Left forelimb (tissue), 1 donor: Measurements from ENCODE around the gene ZSCAN31.
"Not testable (repeated sequence)": the region's sequence is repeated elsewhere in the genome, so short reads cannot be mapped to it uniquely, and the experiment has no call there.

ENCODE experiments used
- DNase-seq: peaks from one replicate; pipeline ENCODE4 v3.0.0-alpha.2; 2018; ENCODE audit warnings: low spot score

Gene ZSCAN31

DNA sequence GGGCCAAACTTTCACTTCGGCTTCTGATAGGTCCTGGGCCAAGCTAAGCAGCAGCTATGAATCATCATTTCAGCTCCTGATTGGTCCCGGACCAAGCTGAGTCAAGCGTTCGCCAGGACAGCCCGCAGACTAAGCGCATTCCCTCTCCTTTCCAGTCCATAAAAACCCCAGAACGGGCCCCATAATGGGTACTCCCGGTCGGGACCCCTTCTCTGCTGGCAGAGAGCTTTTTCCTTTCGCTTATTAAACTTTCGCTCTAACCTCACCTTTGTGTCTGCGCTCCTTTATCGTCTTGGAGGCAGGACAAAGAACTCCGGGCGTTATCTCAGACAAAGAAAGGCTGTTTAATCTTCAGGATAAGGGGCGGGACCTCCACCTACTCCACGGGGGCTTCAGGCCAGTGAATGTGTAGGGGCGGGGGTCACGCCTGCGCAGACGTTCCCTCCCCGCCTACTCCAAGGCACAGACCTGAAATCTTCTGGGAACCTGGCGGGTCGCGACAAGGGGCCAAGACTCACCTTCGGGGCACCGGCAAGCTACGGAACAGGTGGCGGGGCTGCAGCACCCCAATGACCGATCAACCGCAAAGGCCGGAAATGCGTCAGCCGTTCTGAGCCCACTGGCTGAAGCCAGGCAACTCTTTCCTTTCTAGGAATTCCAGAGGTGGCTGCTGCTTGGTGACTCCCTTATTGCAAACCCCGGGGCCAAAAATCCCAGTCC is at the start of gene ZSCAN31:
TSS of gene ZSCAN31 (minus strand) at position 585 of the 720 bp plus-strand sequence. CDS start 6,465 bp downstream, outside the sequence.
- peak; percentile 91 for DNase-seq

DNA sequence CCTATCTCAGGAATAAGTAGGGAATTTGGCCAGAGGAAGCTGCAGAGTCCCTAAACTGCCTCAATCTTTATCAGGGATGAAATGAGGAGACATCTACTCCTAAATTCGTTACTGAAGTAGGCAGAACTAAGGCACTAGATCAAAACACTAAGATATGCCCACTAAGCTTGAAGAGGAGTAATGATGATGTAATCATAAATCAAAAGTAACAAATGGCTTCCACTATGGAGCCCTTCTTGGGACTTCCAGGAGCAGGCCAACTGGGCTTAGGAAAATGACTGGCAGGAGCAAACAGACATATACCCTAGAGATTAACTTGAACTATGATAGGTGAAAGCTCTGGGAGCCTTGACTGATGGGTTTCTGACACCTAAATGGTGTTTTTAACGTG is 48.2 kb upstream of the ZSCAN31 start:
- no peak for DNase-seq

DNA sequence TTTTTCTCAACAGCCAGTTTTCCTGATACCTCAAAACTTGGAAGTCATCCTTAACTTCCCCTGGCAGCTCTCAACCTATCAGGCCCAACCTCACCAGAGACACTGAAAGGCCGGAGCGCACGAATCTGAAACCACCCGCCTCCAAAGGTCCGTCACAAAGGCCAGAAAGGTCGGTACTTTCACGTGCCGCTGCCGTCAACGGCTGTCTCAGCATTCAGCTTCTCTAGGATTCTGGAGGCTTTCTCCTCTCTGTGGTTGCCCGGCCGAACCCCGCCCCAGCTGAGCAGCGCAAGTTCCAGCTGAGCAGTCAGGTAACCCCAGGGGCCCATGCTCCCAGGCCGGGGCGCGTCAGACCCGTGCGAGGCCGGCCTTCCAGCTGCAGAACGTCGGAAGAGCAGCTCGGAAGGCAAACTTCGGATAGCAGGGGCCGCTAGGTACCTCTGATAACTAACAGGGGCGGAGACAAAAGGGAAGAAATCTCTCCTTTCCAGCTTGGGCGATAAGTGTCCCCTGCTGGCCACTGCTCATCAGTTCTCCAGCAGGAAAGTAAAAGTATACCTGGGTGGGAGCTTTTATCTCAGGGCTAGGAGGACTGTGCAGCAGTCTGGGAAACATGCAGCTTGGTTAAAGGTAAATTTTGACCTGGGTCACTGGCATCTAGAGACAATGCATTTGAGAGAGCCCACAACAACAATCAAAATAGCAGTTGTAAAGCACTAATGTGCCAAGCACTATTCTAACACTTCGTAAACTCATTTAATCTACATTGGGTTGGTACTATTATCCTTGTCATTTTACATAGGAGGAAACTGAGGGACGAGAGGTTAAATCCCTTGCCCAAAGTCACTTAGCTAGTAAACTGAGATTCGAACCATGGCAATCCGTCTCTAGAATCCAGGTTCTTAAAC is 47.5 kb upstream of the ZSCAN31 start:
- peak; percentile 87 for DNase-seq

GRCh38 chr6:28380381-28380780 is 44.4 kb upstream of the ZSCAN31 start:
- no peak for DNase-seq

DNA sequence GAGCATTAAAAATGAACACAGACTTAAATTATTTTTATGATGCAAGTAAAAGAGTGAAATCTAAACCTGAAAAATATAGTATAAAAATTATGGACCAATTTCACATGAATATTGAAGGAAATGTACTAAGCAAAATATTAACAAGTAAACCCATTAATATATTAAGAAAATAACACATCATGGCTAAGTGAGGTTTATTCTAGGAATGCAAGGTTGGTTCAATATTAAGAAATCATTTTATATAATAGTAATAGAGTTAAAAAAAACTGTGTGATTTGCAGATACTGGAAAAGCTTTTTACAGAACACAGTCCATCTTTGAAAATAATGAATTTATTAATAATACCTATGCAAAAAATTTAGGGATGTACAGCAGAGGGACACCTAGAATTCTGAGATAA is 42.7 kb upstream of the ZSCAN31 start:
- DNase-seq: no peak

DNA sequence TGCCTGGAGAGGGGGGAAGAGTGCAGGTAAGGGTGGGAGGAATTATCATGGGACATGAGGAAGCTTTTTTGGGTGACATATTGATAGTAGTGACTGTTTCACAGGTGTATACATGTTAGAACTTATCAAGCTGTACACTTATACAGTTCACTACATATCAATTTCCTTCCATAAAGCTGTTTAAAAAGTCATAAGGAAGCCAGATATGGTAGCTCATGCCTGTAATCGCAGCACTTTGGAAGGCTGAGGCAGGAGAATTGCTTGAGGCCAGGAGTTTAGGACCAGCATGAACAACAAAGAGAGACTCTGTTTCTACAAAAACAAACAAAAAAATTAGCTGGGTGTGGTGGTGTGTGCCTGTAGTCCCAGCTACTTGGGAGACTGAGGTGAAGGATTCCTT is 41.9 kb upstream of the ZSCAN31 start:
- no peak for DNase-seq

DNA sequence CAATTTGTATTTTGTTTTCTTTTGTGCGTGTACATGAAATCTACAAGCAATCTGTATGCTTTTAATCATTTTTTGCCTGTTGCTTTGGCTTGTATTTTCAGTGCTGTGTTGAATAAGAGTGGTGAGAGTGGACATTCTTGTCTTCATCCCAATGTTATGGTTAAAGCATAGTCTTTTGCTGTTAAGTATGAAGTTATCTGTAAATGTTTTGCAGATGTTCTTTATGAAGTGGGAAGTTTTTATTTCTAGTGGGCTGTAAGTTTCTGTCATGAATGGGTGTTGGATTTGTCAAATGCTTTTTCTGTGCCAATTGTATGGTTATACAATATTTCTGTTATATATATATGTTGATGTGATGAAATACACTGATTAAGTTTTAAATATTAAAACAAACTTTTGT is 38.0 kb upstream of the ZSCAN31 start:
- no peak for DNase-seq

GRCh38 chr6:28371706-28372451 is 35.9 kb upstream of the ZSCAN31 start:
- DNase-seq: no peak

GRCh38 chr6:28371280-28371679 is 35.3 kb upstream of the ZSCAN31 start:
- DNase-seq: no peak

DNA sequence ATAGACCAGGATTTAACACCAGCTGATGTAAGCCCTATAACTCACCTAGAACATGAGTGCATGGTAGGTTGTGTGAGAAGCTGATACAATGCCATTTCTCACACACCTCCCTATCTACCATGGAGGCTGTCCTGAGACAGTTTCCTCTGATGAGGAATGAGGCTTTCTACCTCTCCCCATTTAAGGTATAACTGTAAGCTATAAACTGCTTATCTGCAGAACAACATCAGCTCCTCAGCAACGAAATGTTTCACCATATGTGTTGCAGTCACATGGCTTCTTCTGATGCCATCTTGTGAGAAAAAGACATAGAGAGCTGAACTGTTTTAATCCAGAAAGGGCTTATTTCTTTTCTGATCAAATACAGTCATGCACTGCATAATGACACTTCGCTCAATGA is 34.5 kb upstream of the ZSCAN31 start:
- no peak for DNase-seq

GRCh38 chr6:28369463-28369862 is 33.5 kb upstream of the ZSCAN31 start:
- DNase-seq: no peak

DNA sequence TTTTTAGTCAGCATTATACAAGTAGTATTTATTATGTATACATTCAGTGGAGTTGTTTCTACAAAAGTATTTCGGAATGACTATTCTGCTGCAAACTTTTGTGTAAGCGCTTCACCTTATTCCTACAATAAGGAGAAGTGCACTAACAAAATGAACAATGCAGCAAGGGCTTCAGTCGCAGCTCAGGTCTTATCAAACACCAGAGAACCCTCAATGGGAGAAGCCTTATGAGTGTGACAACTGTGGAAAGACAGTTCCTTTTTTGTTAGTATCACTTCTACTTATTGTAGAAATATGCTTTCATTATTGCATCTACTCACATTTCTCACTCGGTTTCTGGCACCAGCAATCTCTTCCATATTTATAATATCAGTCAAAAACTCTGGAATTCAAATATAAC is 32.6 kb upstream of the ZSCAN31 start:
- no peak for DNase-seq

GRCh38 chr6:28365590-28365989 is 29.6 kb upstream of the ZSCAN31 start:
- DNase-seq: not testable (repeated sequence)

DNA sequence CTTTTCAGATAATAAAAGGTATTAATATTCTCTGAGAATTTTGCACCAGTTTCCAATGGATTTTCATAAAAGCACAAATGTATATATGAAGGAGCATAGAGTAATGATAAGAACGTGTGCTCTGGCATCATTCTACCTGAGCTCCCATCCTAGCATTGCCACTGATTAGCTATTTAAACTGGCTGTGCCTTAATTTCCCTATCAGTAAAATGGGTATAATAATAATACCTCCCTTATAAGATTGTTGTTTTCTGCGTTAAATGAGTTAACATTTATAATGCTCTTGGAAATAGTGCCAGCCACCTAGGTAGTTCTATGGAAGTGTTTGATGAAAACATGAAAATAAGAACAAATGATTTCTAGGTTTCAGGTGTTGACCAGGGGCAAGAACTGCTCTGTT is 25.0 kb upstream of the ZSCAN31 start:
- no peak for DNase-seq

DNA sequence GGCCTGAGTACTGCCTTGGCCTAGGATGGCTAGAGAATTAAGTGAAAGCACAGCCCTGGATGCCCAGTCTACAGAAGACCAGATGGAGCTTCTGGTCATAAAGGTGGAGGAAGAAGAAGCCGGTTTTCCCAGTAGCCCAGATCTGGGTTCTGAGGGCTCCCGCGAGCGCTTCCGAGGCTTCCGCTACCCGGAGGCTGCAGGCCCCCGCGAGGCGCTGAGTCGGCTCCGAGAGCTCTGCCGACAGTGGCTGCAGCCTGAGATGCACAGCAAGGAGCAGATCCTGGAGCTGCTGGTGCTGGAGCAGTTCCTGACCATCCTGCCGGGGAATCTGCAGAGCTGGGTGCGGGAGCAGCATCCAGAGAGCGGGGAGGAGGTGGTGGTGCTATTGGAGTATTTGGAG is 23.6 kb upstream of the ZSCAN31 start:
- not testable (repeated sequence) for DNase-seq

DNA sequence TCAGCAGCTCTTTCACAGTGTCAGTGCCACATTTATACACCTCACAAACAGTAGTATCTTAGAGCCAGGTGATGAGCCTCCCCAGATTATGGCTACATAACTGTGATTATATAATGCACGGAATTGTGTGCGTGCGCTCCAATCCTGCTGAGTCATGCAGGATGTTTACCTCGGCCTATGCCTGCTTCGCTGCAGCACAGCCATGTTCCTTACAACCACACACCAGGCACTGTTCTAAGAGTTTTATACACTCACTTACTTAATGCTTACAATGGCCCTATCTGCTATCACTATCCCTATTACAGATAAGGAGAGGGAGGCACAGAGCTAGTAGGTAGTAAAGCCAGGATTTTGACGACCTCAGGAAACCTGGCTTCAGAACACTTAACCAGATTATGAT is 21.1 kb upstream of the ZSCAN31 start:
- no peak for DNase-seq

DNA sequence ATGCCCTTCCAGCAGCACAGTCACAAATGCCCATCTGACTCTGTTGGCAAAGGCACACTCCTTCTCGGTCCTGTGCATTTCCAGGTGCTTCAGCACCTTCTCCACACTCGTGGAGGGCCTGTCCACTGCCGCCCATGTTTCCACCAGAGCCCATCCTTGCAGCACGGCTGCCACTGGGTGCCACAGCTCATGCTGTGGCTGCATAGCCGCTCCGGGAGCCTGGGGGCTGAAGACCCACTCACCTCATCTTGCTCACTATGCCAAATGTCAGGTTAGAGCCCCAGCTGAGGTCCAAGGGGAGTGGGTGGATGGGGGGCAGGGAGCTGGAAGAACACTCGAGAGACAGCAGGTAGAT is 20.7 kb upstream of the ZSCAN31 start:
- DNase-seq: no peak

DNA sequence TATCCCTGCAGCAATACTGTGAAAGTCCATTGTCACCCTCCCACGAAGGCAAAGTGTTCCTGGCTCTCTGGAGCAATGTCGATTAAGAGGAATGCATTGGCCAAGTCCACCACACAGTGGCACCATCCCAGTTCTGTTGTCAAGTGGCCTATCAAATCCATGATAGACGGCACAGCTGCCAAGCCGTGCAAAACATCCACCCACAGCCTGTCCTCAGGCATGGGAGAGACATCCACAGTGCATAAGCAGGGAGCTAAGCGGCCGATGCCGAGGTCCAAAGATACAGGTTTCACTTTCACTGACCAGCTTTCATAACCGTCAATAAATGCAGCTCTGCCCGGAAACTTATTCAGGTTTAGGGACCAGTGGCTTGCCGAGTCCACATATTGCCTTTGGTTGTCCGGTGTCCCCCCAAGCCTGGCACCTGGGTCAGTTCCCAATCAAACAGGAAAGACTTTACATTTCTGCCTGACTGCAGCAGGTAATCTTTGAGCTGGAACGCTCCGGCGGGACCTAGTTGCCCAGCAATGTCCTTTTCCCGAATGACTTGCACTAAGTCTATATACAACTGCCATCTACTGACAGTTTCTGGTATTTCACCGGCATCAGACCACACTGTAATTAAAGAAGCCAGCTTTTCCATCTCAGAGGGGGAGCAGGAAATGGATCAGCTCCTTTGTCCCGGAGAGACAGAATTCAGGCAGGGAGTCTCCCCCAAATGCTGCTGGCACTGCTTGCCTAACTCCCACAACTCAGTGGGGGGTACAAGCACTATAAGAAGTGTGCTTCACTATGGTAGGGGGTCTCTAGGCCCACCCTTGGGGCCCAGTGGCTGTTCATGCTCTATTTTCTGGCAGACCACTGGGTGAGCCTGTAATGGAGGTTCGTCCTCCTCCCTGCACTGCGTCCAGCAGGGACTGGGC is 20.1 kb upstream of the ZSCAN31 start:
- peak; percentile 82 for DNase-seq

GRCh38 chr6:28354688-28355554 is 19.0 kb upstream of the ZSCAN31 start:
- no peak for DNase-seq

DNA sequence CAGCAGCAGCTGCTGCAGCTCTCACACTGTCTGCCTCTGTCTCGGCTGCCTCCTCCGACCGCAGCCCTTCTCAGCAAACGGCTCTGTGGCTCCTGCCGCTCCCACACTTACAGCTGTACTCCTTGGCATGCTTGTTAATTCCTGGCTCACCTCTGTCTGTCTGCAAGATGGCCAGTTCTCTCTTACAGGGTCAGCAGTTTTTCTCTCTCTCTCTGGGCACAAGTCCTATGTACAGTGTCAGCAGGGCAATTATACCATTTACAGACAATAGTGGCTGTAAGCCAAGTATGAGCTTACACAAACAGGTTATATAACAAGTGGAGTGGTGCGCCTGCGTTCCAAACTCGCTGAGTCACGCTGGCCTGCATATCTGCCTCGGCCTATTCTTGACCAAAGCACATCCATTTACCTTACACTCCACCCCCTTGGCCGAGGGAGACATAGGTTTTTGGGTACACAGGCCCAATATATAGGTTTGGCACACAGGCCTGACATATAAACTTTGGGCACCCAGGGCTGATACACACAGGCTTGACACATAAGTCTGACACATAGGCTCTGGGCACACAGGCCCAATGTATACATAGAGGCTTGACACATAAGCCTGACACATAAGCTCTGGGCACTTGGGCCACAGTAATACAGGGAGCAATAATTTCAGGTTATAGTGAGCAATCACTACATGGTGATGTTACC is 18.2 kb upstream of the ZSCAN31 start:
- DNase-seq: no peak
